ENCODE results near the gene BICD1. TPM values are rescaled to one million over a fixed set of nuclear protein-coding genes. Genes with fewer than 3 reads are reported as not detected.
"Not testable (repeated sequence)": the region's sequence is repeated elsewhere in the genome, so short reads cannot be mapped to it uniquely, and the experiment has no call there.

Gene BICD1
- total RNA-seq, 2 donors from 2014 or later, result 14.3 to 15.3 TPM

GRCh38 chr12:32187127-32187526, 80.5 kb downstream of the BICD1 start:
- not testable (repeated sequence) for DNase-seq; H3K27me3 Mint-ChIP-seq (ENCODE audit: low read depth); H3K9me3 Mint-ChIP-seq; H3K36me3 Mint-ChIP-seq (ENCODE audit: insufficient read depth in 2 of 2); H3K4me1 Mint-ChIP-seq (ENCODE audit: low read depth); ATAC-seq (replicated peaks in 1 of 2); H3K4me3 Mint-ChIP-seq; H3K27ac Mint-ChIP-seq

- Mint-ChIP-seq H3K4me3 (no peak overlapping the region), H3K9me3 (peaks cover 3 to 5% of the 10 kb centered on the region in 2 donors), H3K36me3 (ENCODE audit: insufficient read depth in 2 of 2) (peaks cover 3 to 28% of the 10 kb centered on the region in 2 donors), H3K27me3 (ENCODE audit: low read depth) (no peaks in the 10 kb centered on the region), H3K4me1 (ENCODE audit: low read depth) (peaks cover 6% of the 10 kb centered on the region), H3K27ac (no peak overlapping the region)
- ATAC-seq (replicated peaks in 1 of 2), result no peak
- no peak for DNase-seq
Measured at GRCh38 chr12:32191445-32191844, 84.8 kb downstream of the BICD1 start.

GRCh38 chr12:32196250-32197198, 89.9 kb downstream of the BICD1 start:
- Mint-ChIP-seq H3K4me1 (ENCODE audit: low read depth) (peaks cover 17% of the 10 kb centered on the region), H3K9me3 (peaks cover 3 to 5% of the 10 kb centered on the region in 2 donors), H3K27ac (peak overlapping the region; percentile 14), H3K27me3 (ENCODE audit: low read depth) (no peaks in the 10 kb centered on the region), H3K4me3 (no peak overlapping the region), H3K36me3 (ENCODE audit: insufficient read depth in 2 of 2) (peaks cover 3 to 29% of the 10 kb centered on the region in 2 donors)
- ATAC-seq (replicated peaks in 1 of 2) (peak; percentile 69 to 70), DNase-seq (peak in 1 of 2 donors; percentile 5)

GRCh38 chr12:32197421-32197820, 90.8 kb downstream of the BICD1 start:
- H3K27ac Mint-ChIP-seq, result no peak overlapping the region

GRCh38 chr12:32198555-32198954, 91.9 kb downstream of the BICD1 start:
- Mint-ChIP-seq H3K4me3 (no peak overlapping the region), H3K27ac (no peak overlapping the region), H3K9me3 (peaks cover 3 to 5% of the 10 kb centered on the region in 2 donors), H3K4me1 (ENCODE audit: low read depth) (peaks cover 17% of the 10 kb centered on the region), H3K36me3 (ENCODE audit: insufficient read depth in 2 of 2) (peaks cover 0 to 28% of the 10 kb centered on the region in 2 donors), H3K27me3 (ENCODE audit: low read depth) (no peaks in the 10 kb centered on the region)
- DNase-seq (peak; percentile 12 to 16), ATAC-seq (replicated peaks in 1 of 2) (peak; percentile 81 to 83)

More at GRCh38 chr12:32197421-32197820, 90.8 kb downstream of the BICD1 start:
- H3K4me1 Mint-ChIP-seq (ENCODE audit: low read depth), result peaks cover 17% of the 10 kb centered on the region
- no peak overlapping the region for H3K4me3 Mint-ChIP-seq
- ATAC-seq (replicated peaks in 1 of 2) (no peak), DNase-seq (no peak)
- H3K9me3 Mint-ChIP-seq, result peaks cover 3 to 5% of the 10 kb centered on the region in 2 donors
- H3K27me3 Mint-ChIP-seq (ENCODE audit: low read depth), result no peaks in the 10 kb centered on the region
- H3K36me3 Mint-ChIP-seq (ENCODE audit: insufficient read depth in 2 of 2), result peaks cover 2 to 27% of the 10 kb centered on the region in 2 donors

GRCh38 chr12:32201096-32201495, 94.4 kb downstream of the BICD1 start:
- peaks cover 0 to 1% of the 10 kb centered on the region in 2 donors for H3K9me3 Mint-ChIP-seq
- ATAC-seq (replicated peaks in 1 of 2) (no peak), DNase-seq (no peak)
- peaks cover 20% of the 10 kb centered on the region for H3K4me1 Mint-ChIP-seq (ENCODE audit: low read depth)
- H3K27me3 Mint-ChIP-seq (ENCODE audit: low read depth), result no peaks in the 10 kb centered on the region
- peaks cover 0 to 8% of the 10 kb centered on the region in 2 donors for H3K36me3 Mint-ChIP-seq (ENCODE audit: insufficient read depth in 2 of 2)
- no peak overlapping the region for H3K27ac Mint-ChIP-seq
- no peak overlapping the region for H3K4me3 Mint-ChIP-seq

GRCh38 chr12:32201976-32202375, 95.3 kb downstream of the BICD1 start:
- ATAC-seq (replicated peaks in 1 of 2), result no peak
- no peak overlapping the region for H3K4me3 Mint-ChIP-seq
- peaks cover 0 to 4% of the 10 kb centered on the region in 2 donors for H3K36me3 Mint-ChIP-seq (ENCODE audit: insufficient read depth in 2 of 2)
- H3K27me3 Mint-ChIP-seq (ENCODE audit: low read depth), result no peaks in the 10 kb centered on the region
- no peak overlapping the region for H3K27ac Mint-ChIP-seq
- no peak for DNase-seq
- peaks cover 0 to 1% of the 10 kb centered on the region in 2 donors for H3K9me3 Mint-ChIP-seq
- peaks cover 13% of the 10 kb centered on the region for H3K4me1 Mint-ChIP-seq (ENCODE audit: low read depth)

GRCh38 chr12:32205731-32206130, 99.1 kb downstream of the BICD1 start:
- H3K27me3 Mint-ChIP-seq (ENCODE audit: low read depth), result no peaks in the 10 kb centered on the region
- H3K4me3 Mint-ChIP-seq, result no peak overlapping the region
- ATAC-seq (replicated peaks in 1 of 2) (no peak), DNase-seq (no peak)
- peaks cover 4% of the 10 kb centered on the region for H3K4me1 Mint-ChIP-seq (ENCODE audit: low read depth)
- peaks cover 0 to 4% of the 10 kb centered on the region in 2 donors for H3K36me3 Mint-ChIP-seq (ENCODE audit: insufficient read depth in 2 of 2)
- H3K27ac Mint-ChIP-seq, result no peak overlapping the region
- H3K9me3 Mint-ChIP-seq, result peaks cover 0 to 1% of the 10 kb centered on the region in 2 donors

GRCh38 chr12:32208355-32208754, 101.7 kb downstream of the BICD1 start:
- no peak overlapping the region for H3K27ac Mint-ChIP-seq
- no peak for DNase-seq
- H3K4me3 Mint-ChIP-seq, result no peak overlapping the region
- no peaks in the 10 kb centered on the region for H3K27me3 Mint-ChIP-seq (ENCODE audit: low read depth)
- H3K36me3 Mint-ChIP-seq (ENCODE audit: insufficient read depth in 2 of 2), result no peaks in the 10 kb centered on the region
- H3K4me1 Mint-ChIP-seq (ENCODE audit: low read depth), result peaks cover 4% of the 10 kb centered on the region
- no peak for ATAC-seq (replicated peaks in 1 of 2)
- peaks cover 0 to 1% of the 10 kb centered on the region in 2 donors for H3K9me3 Mint-ChIP-seq

GRCh38 chr12:32211066-32211899, 104.6 kb downstream of the BICD1 start:
- DNase-seq, result no peak
- Mint-ChIP-seq H3K4me1 (ENCODE audit: low read depth) (no peaks in the 10 kb centered on the region), H3K27ac (no peak overlapping the region), H3K27me3 (ENCODE audit: low read depth) (no peaks in the 10 kb centered on the region), H3K9me3 (no peaks in the 10 kb centered on the region), H3K36me3 (ENCODE audit: insufficient read depth in 2 of 2) (no peaks in the 10 kb centered on the region), H3K4me3 (no peak overlapping the region)
- ATAC-seq (replicated peaks in 1 of 2), result no peak

- Mint-ChIP-seq H3K27ac (no peak overlapping the region), H3K4me1 (ENCODE audit: low read depth) (no peaks in the 10 kb centered on the region), H3K27me3 (ENCODE audit: low read depth) (no peaks in the 10 kb centered on the region), H3K36me3 (ENCODE audit: insufficient read depth in 2 of 2) (no peaks in the 10 kb centered on the region), H3K9me3 (no peaks in the 10 kb centered on the region), H3K4me3 (no peak overlapping the region)
- no peak for DNase-seq
- no peak for ATAC-seq (replicated peaks in 1 of 2)
Measured at GRCh38 chr12:32211900-32212156, 105.2 kb downstream of the BICD1 start.

- Mint-ChIP-seq H3K4me1 (ENCODE audit: low read depth) (peaks cover 7% of the 10 kb centered on the region), H3K4me3 (no peak overlapping the region), H3K9me3 (no peaks in the 10 kb centered on the region), H3K27ac (no peak overlapping the region), H3K36me3 (ENCODE audit: insufficient read depth in 2 of 2) (peaks cover 5 to 6% of the 10 kb centered on the region in 2 donors), H3K27me3 (ENCODE audit: low read depth) (no peaks in the 10 kb centered on the region)
- ATAC-seq (replicated peaks in 1 of 2) (no peak), DNase-seq (no peak)
Measured at GRCh38 chr12:32214723-32215122, 108.1 kb downstream of the BICD1 start.
